ENCODE measurements around the gene CCDC148.

The CCDC148 gene

GRCh38 chr2:158402665-158403064 is 53.9 kb downstream of the CCDC148 start:
- H3K4me3 ChIP-seq = no peak overlapping the region
- H3K36me3 ChIP-seq (ENCODE audit: insufficient read depth, low read length) = no peaks in the 10 kb centered on the region
- TF ChIP-seq EZH2 (IDR thresholded peaks at IDR 0.05) = no peak
- TF ChIP-seq FOXP2 (optimal IDR thresholded peaks at IDR 0.05; ENCODE audit: control extremely low read depth, extremely low read length, insufficient read depth) = no peak
- DNase-seq (ENCODE audit: low read depth, low spot score) = no peak
- H3K9ac ChIP-seq (ENCODE audit: insufficient read length) = no peak overlapping the region
- H3K27ac ChIP-seq = no peak overlapping the region
- H3K9me3 ChIP-seq (ENCODE audit: low read depth, low read length) = no peaks in the 10 kb centered on the region

GRCh38 chr2:158395166-158395565 is 61.4 kb downstream of the CCDC148 start:
- Histone ChIP-seq H3K27ac (no peak overlapping the region), H3K36me3 (ENCODE audit: insufficient read depth, low read length) (no peaks in the 10 kb centered on the region), H3K9ac (ENCODE audit: insufficient read length) (no peak overlapping the region), H3K4me3 (no peak overlapping the region), H3K9me3 (ENCODE audit: low read depth, low read length) (no peaks in the 10 kb centered on the region)
- DNase-seq (ENCODE audit: low read depth, low spot score) = no peak
- no peak for TF ChIP-seq POLR2AphosphoS5 (IDR thresholded peaks at IDR 0.05; ENCODE audit: borderline replicate concordance, low read depth, low read length)
- no peak for TF ChIP-seq EZH2 (IDR thresholded peaks at IDR 0.05)
- TF ChIP-seq FOXP2 (optimal IDR thresholded peaks at IDR 0.05; ENCODE audit: control extremely low read depth, extremely low read length, insufficient read depth) = no peak

- no peak overlapping the region for H3K27ac ChIP-seq
- TF ChIP-seq EZH2 (IDR thresholded peaks at IDR 0.05) (no peak), FOXP2 (optimal IDR thresholded peaks at IDR 0.05; ENCODE audit: control extremely low read depth, extremely low read length, insufficient read depth) (no peak)
- H3K36me3 ChIP-seq (ENCODE audit: insufficient read depth, low read length) = no peaks in the 10 kb centered on the region
- no peak overlapping the region for H3K4me3 ChIP-seq
- no peak overlapping the region for H3K9ac ChIP-seq (ENCODE audit: insufficient read length)
- no peaks in the 10 kb centered on the region for H3K9me3 ChIP-seq (ENCODE audit: low read depth, low read length)
- no peak for DNase-seq (ENCODE audit: low read depth, low spot score)
Measured at GRCh38 chr2:158394453-158394852, 62.1 kb downstream of the CCDC148 start.

- Histone ChIP-seq H3K4me3 (no peak overlapping the region), H3K9ac (ENCODE audit: insufficient read length) (no peak overlapping the region), H3K27ac (no peak overlapping the region), H3K36me3 (ENCODE audit: insufficient read depth, low read length) (no peaks in the 10 kb centered on the region), H3K9me3 (ENCODE audit: low read depth, low read length) (no peaks in the 10 kb centered on the region)
- TF ChIP-seq FOXP2 (optimal IDR thresholded peaks at IDR 0.05; ENCODE audit: control extremely low read depth, extremely low read length, insufficient read depth) (no peak), EZH2 (IDR thresholded peaks at IDR 0.05) (no peak), POLR2AphosphoS5 (IDR thresholded peaks at IDR 0.05; ENCODE audit: borderline replicate concordance, low read depth, low read length) (no peak)
- DNase-seq (ENCODE audit: low read depth, low spot score) = no peak
Measured at GRCh38 chr2:158393886-158394285, 62.7 kb downstream of the CCDC148 start.

- H3K9me3 ChIP-seq (ENCODE audit: low read depth, low read length) = no peaks in the 10 kb centered on the region
- TF ChIP-seq EZH2 (IDR thresholded peaks at IDR 0.05) = no peak
- no peak for TF ChIP-seq POLR2AphosphoS5 (IDR thresholded peaks at IDR 0.05; ENCODE audit: borderline replicate concordance, low read depth, low read length)
- TF ChIP-seq FOXP2 (optimal IDR thresholded peaks at IDR 0.05; ENCODE audit: control extremely low read depth, extremely low read length, insufficient read depth) = no peak
- H3K4me3 ChIP-seq = no peak overlapping the region
- no peak overlapping the region for H3K27ac ChIP-seq
- no peak for DNase-seq (ENCODE audit: low read depth, low spot score)
- no peaks in the 10 kb centered on the region for H3K36me3 ChIP-seq (ENCODE audit: insufficient read depth, low read length)
- H3K9ac ChIP-seq (ENCODE audit: insufficient read length) = no peak overlapping the region
Measured at GRCh38 chr2:158392687-158393086, 63.9 kb downstream of the CCDC148 start.

GRCh38 chr2:158391876-158392275 is 64.7 kb downstream of the CCDC148 start:
- DNase-seq (ENCODE audit: low read depth, low spot score) = no peak
- Histone ChIP-seq H3K4me3 (no peak overlapping the region), H3K9ac (ENCODE audit: insufficient read length) (no peak overlapping the region), H3K9me3 (ENCODE audit: low read depth, low read length) (no peaks in the 10 kb centered on the region), H3K27ac (no peak overlapping the region), H3K36me3 (ENCODE audit: insufficient read depth, low read length) (no peaks in the 10 kb centered on the region)
- TF ChIP-seq POLR2AphosphoS5 (IDR thresholded peaks at IDR 0.05; ENCODE audit: borderline replicate concordance, low read depth, low read length) = no peak
- no peak for TF ChIP-seq FOXP2 (optimal IDR thresholded peaks at IDR 0.05; ENCODE audit: control extremely low read depth, extremely low read length, insufficient read depth)
- TF ChIP-seq EZH2 (IDR thresholded peaks at IDR 0.05) = no peak

- H3K27ac ChIP-seq = no peak overlapping the region
- H3K4me3 ChIP-seq = no peak overlapping the region
- no peaks in the 10 kb centered on the region for H3K36me3 ChIP-seq (ENCODE audit: insufficient read depth, low read length)
- TF ChIP-seq POLR2AphosphoS5 (IDR thresholded peaks at IDR 0.05; ENCODE audit: borderline replicate concordance, low read depth, low read length) (no peak), EZH2 (IDR thresholded peaks at IDR 0.05) (no peak), FOXP2 (optimal IDR thresholded peaks at IDR 0.05; ENCODE audit: control extremely low read depth, extremely low read length, insufficient read depth) (no peak)
- no peak overlapping the region for H3K9ac ChIP-seq (ENCODE audit: insufficient read length)
- H3K9me3 ChIP-seq (ENCODE audit: low read depth, low read length) = no peaks in the 10 kb centered on the region
- no peak for DNase-seq (ENCODE audit: low read depth, low spot score)
Measured at GRCh38 chr2:158391361-158391760, 65.2 kb downstream of the CCDC148 start.

GRCh38 chr2:158388159-158388558 is 68.4 kb downstream of the CCDC148 start:
- DNase-seq (ENCODE audit: low read depth, low spot score) = no peak
- Histone ChIP-seq H3K9me3 (ENCODE audit: low read depth, low read length) (no peaks in the 10 kb centered on the region), H3K4me3 (no peak overlapping the region), H3K27ac (no peak overlapping the region), H3K36me3 (ENCODE audit: insufficient read depth, low read length) (no peaks in the 10 kb centered on the region), H3K9ac (ENCODE audit: insufficient read length) (no peak overlapping the region)
- no peak for TF ChIP-seq EZH2 (IDR thresholded peaks at IDR 0.05)

GRCh38 chr2:158385646-158386045 is 70.9 kb downstream of the CCDC148 start:
- Histone ChIP-seq H3K36me3 (ENCODE audit: insufficient read depth, low read length) (no peaks in the 10 kb centered on the region), H3K9me3 (ENCODE audit: low read depth, low read length) (no peaks in the 10 kb centered on the region), H3K9ac (ENCODE audit: insufficient read length) (no peak overlapping the region), H3K27ac (no peak overlapping the region), H3K4me3 (no peak overlapping the region)
- TF ChIP-seq FOXP2 (optimal IDR thresholded peaks at IDR 0.05; ENCODE audit: control extremely low read depth, extremely low read length, insufficient read depth) (no peak), POLR2AphosphoS5 (IDR thresholded peaks at IDR 0.05; ENCODE audit: borderline replicate concordance, low read depth, low read length) (no peak), EZH2 (IDR thresholded peaks at IDR 0.05) (no peak)
- DNase-seq (ENCODE audit: low read depth, low spot score) = no peak
